Neural progenitor cell (in vitro differentiated cells): ENCODE results near the gene SMPD1. TPM values are rescaled to one million over a fixed set of nuclear protein-coding genes. Genes with fewer than 3 reads are reported as not detected.

Experiments used
- DNase-seq: peaks from one replicate; pipeline ENCODE4 v3.0.0-alpha.2; 2016; ENCODE audit warnings: low spot score
- H2AFZ ChIP-seq: fragments of 200-600 bp; sonication (generic); replicated peaks from 2 replicates; pipeline ENCODE4 v1.6.1; 2016; ENCODE audit warnings: antibody characterized with exemption
- H3F3A ChIP-seq: fragments of 200-600 bp; sonication (generic); 2 replicates; pipeline ENCODE4 v1.6.1; 2016; ENCODE audit warnings: antibody characterized with exemption, low read depth
- H3K27ac ChIP-seq: fragments of 200-600 bp; sonication (generic); 2 replicates; pipeline ENCODE4 v1.5.1; 2016; ENCODE audit warnings: mild to moderate bottlenecking
- H3K27me3 ChIP-seq: fragments of 200-600 bp; sonication (generic); 2 replicates; pipeline ENCODE4 v1.6.1; 2016; ENCODE audit warnings: mild to moderate bottlenecking, moderate library complexity
- H3K36me3 ChIP-seq: fragments of 200-600 bp; sonication (generic); 2 replicates; pipeline ENCODE4 v1.5.1; 2016
- H3K4me1 ChIP-seq: fragments of 200-600 bp; sonication (generic); 2 replicates; pipeline ENCODE4 v1.6.1; 2016; ENCODE audit warnings: mixed run types
- H3K4me2 ChIP-seq: fragments of 200-600 bp; sonication (generic); 2 replicates; pipeline ENCODE4 v1.6.1; 2016
- H3K4me3 ChIP-seq: fragments of 200-600 bp; sonication (generic); 2 replicates; pipeline ENCODE4 v1.5.1; 2016
- H3K79me2 ChIP-seq: fragments of 200-600 bp; sonication (generic); 2 replicates; pipeline ENCODE4 v1.6.1; 2016; ENCODE audit warnings: low read depth
- H3K9ac ChIP-seq: fragments of 200-600 bp; sonication (generic); 2 replicates; pipeline ENCODE4 v1.6.1; 2016
- H3K9me3 ChIP-seq: fragments of 200-600 bp; sonication (generic); 2 replicates; pipeline ENCODE4 v1.5.1; 2016; ENCODE audit warnings: low read depth
- H4K20me1 ChIP-seq: fragments of 200-600 bp; sonication (generic); 2 replicates; pipeline ENCODE4 v1.6.1; 2016; ENCODE audit warnings: low read depth
- H3K27ac Mint-ChIP-seq: 3 replicates; pipeline ENCODE4 v1.8.0; 2021; ENCODE audit warnings: mixed read lengths
- H3K27me3 Mint-ChIP-seq: 2 replicates; pipeline ENCODE4 v1.8.0; 2022; ENCODE audit warnings: low read depth, mild to moderate bottlenecking, inconsistent platforms, moderate library complexity, mixed read lengths; ENCODE audit not compliant: insufficient read depth
- H3K36me3 Mint-ChIP-seq: 3 replicates; pipeline ENCODE4 v1.8.0; 2021; ENCODE audit warnings: mixed read lengths
- H3K4me1 Mint-ChIP-seq: 3 replicates; pipeline ENCODE4 v1.8.0; 2021; ENCODE audit warnings: mixed read lengths
- H3K4me3 Mint-ChIP-seq: 3 replicates; pipeline ENCODE4 v1.8.0; 2021; ENCODE audit warnings: mild to moderate bottlenecking, moderate library complexity, mixed read lengths
- H3K9me3 Mint-ChIP-seq: 3 replicates; pipeline ENCODE4 v1.8.0; 2020; ENCODE audit warnings: mixed read lengths
- EZH2 ChIP-seq: fragments of 200-600 bp; sonication (generic); IDR thresholded peaks from 2 replicates; pipeline ENCODE4 v1.6.1; 2017; ENCODE audit warnings: antibody characterized with exemption, mild to moderate bottlenecking, moderate library complexity
- EZH2phosphoT487 ChIP-seq: fragments of 200-600 bp; sonication (generic); IDR thresholded peaks from 2 replicates; pipeline ENCODE4 v1.6.1; 2017; ENCODE audit warnings: antibody characterized with exemption
- total RNA-seq: library from RNA; depleted of rRNA; stranded (reverse); fragments of >200 nt; gene quantifications from 2 replicates; pipeline ENCODE4 v1.2.3, GENCODE V29; 2015; ENCODE audit warnings: low replicate concordance
- TF ChIP-seq, protein P1 (sequence below): fragments of 200-600 bp; sonication (generic); IDR thresholded peaks from 2 replicates; pipeline ENCODE4 v1.5.1; 2017; ENCODE audit warnings: antibody characterized with exemption, mild to moderate bottlenecking

SMPD1 gene
- total RNA-seq, 1 donor from 2014 or later: 11.3 TPM

DNA sequence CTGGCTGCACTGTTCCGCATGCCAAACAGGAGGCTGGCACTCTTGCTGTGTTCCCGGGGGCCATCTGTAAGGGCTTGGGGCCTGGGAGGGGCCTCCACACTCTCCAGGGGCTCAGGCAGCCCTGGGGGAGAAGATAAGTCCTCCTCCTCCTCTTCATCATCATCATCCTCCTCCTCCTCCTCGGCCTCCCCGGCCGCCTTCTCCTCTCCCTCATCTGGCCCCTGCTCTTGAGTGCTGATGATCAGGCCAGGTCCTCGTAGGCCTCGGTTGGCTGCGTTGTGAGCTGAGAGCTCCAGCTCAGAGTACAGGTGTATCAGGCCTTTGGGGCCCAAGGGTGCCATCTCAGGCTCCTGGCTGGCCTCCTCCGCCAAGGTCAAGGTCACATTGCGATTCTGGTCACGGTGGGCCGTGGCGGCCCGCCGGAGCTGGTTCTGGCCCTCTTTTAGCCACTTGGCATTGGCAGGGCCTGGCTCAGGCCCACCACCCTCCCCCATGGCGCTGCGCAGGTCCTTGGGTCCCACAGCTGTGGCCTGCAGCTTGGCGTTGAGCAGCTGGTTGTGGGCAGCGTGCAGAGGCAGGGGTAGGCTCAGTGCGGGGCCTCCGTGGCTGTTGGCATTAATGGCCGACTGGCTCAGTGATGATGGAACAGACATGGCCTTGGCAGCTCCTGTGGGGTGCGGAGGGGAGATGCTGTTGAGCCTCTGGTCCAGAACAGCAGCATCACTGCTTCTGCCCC is 20.6 kb downstream of the SMPD1 start:
- H3K36me3 ChIP-seq: no peaks in the 10 kb centered on the region
- peaks cover 14% of the 10 kb centered on the region for H3K4me1 Mint-ChIP-seq
- no peak overlapping the region for H3K27ac ChIP-seq
- peaks cover 8% of the 10 kb centered on the region for H4K20me1 ChIP-seq
- H3K27me3 Mint-ChIP-seq: no peaks in the 10 kb centered on the region
- H2AFZ ChIP-seq: no peak overlapping the region
- H3K9me3 Mint-ChIP-seq: no peaks in the 10 kb centered on the region
- H3K27me3 ChIP-seq: no peaks in the 10 kb centered on the region
- H3K4me3 ChIP-seq: no peak overlapping the region
- peaks cover 12% of the 10 kb centered on the region for H3K36me3 Mint-ChIP-seq
- no peak overlapping the region for H3K4me2 ChIP-seq
- no peak for DNase-seq
- H3K4me1 ChIP-seq: no peaks in the 10 kb centered on the region
- no peaks in the 10 kb centered on the region for H3K79me2 ChIP-seq
- H3F3A ChIP-seq: peaks cover 4% of the 10 kb centered on the region
- H3K4me3 Mint-ChIP-seq: no peak overlapping the region
- H3K9ac ChIP-seq: no peak overlapping the region
- TF ChIP-seq EZH2 (no peak), EZH2phosphoT487 (no peak)
- TF ChIP-seq, protein P1, sequence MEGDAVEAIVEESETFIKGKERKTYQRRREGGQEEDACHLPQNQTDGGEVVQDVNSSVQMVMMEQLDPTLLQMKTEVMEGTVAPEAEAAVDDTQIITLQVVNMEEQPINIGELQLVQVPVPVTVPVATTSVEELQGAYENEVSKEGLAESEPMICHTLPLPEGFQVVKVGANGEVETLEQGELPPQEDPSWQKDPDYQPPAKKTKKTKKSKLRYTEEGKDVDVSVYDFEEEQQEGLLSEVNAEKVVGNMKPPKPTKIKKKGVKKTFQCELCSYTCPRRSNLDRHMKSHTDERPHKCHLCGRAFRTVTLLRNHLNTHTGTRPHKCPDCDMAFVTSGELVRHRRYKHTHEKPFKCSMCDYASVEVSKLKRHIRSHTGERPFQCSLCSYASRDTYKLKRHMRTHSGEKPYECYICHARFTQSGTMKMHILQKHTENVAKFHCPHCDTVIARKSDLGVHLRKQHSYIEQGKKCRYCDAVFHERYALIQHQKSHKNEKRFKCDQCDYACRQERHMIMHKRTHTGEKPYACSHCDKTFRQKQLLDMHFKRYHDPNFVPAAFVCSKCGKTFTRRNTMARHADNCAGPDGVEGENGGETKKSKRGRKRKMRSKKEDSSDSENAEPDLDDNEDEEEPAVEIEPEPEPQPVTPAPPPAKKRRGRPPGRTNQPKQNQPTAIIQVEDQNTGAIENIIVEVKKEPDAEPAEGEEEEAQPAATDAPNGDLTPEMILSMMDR: no peak
- no peaks in the 10 kb centered on the region for H3K9me3 ChIP-seq
- no peak overlapping the region for H3K27ac Mint-ChIP-seq

DNA sequence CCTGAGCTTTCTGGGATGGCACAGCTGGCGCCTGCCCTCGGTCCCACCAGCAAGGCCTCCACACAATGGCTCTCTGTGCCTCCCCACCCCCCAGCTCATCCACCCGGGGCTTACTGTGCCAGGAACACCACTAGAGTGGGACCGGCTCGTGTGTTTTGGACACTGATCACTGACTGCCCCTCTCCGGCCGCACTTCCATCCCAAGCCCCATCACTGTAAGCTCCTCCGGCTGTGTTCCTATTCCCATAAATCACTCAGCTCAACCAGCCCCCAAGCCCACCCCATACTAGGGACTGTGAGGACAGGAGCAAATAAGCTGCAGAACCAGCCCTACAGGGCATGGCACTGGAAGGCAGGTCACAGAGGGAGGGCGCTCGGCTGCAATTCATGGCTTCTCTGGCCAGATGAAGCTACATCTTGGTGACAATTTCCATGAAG is 21.3 kb downstream of the SMPD1 start:
- Histone ChIP-seq H3K9me3 (no peaks in the 10 kb centered on the region), H3K9ac (no peak overlapping the region), H3F3A (no peaks in the 10 kb centered on the region), H3K4me3 (no peak overlapping the region), H3K4me2 (no peak overlapping the region), H3K27me3 (no peaks in the 10 kb centered on the region), H4K20me1 (peaks cover 4% of the 10 kb centered on the region), H3K4me1 (no peaks in the 10 kb centered on the region), H3K36me3 (no peaks in the 10 kb centered on the region), H2AFZ (no peak overlapping the region), H3K79me2 (no peaks in the 10 kb centered on the region), H3K27ac (no peak overlapping the region)
- Mint-ChIP-seq H3K9me3 (no peaks in the 10 kb centered on the region), H3K36me3 (peaks cover 12% of the 10 kb centered on the region), H3K27me3 (no peaks in the 10 kb centered on the region), H3K27ac (no peak overlapping the region), H3K4me3 (no peak overlapping the region), H3K4me1 (peaks cover 6% of the 10 kb centered on the region)
- no peak for TF ChIP-seq EZH2phosphoT487
- no peak for TF ChIP-seq EZH2
- TF ChIP-seq, protein P1: no peak
- no peak for DNase-seq

DNA sequence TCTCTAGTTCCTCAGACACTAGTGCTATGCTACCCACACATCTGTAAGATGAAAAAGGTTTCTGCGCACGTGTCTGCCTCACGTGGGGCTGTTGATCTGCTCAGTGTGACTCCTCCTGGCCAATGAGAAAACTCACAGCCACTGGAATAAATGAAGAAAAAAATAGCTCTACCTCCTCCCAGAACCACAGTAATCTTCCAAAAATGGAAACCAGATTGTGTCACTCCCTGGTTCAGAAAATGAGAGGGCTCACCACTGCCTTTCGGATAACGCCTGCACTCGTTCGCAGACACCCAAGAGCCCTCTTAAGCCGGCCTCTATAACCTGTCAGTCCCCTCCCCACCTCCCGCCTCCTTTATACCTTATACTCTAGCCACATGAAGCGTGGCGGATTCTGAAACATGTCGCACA is 23.5 kb downstream of the SMPD1 start:
- peaks cover 4% of the 10 kb centered on the region for H3K4me1 ChIP-seq

More for the DNA sequence above, 23.5 kb downstream of the SMPD1 start:
- Histone ChIP-seq H3K4me2 (no peak overlapping the region), H3K9me3 (no peaks in the 10 kb centered on the region), H2AFZ (no peak overlapping the region), H3K9ac (no peak overlapping the region), H4K20me1 (peaks cover 16% of the 10 kb centered on the region), H3K27me3 (no peaks in the 10 kb centered on the region), H3K36me3 (no peaks in the 10 kb centered on the region), H3K79me2 (peaks cover 15% of the 10 kb centered on the region), H3F3A (no peaks in the 10 kb centered on the region), H3K4me3 (no peak overlapping the region), H3K27ac (no peak overlapping the region)
- Mint-ChIP-seq H3K4me1 (no peaks in the 10 kb centered on the region), H3K4me3 (no peak overlapping the region), H3K27me3 (no peaks in the 10 kb centered on the region), H3K9me3 (no peaks in the 10 kb centered on the region), H3K27ac (no peak overlapping the region), H3K36me3 (peaks cover 8% of the 10 kb centered on the region)
- TF ChIP-seq EZH2phosphoT487 (no peak), EZH2 (no peak)
- TF ChIP-seq, protein P1: no peak
- no peak for DNase-seq
